WTC11 (cell line): Measurements from ENCODE around the gene KAZN. TPM values are rescaled to one million over a fixed set of nuclear protein-coding genes. Genes with fewer than 3 reads are reported as not detected.

Experiments used
- ATAC-seq: fragments of 200-7000 bp; cut with Tn5 transposase; 2 replicates; pipeline ENCODE4 v1.10.0; 2021; ENCODE audit warnings: mild to moderate bottlenecking, moderate library complexity
- CTCF ChIA-PET: fragments of 300-600 bp; sonication (Branson Sonifier 250); formaldehyde crosslinking; loops from one replicate; lab custom pipeline; 2021; ENCODE audit warnings: antibody characterized with exemption; lab: Charles Lee
- POLR2A ChIA-PET: fragments of 350-600 bp; sonication (Branson Sonifier 250); formaldehyde crosslinking; loops from one replicate; lab custom pipeline; 2021; ENCODE audit warnings: antibody characterized with exemption; lab: Charles Lee
- DNase-seq: peaks from one replicate; pipeline ENCODE4 v3.0.0; 2021; ENCODE audit warnings: low spot score
- H3K27ac Mint-ChIP-seq: 2 replicates; pipeline ENCODE4 v1.8.0; 2021; ENCODE audit warnings: mixed read lengths
- H3K27me3 Mint-ChIP-seq: 2 replicates; pipeline ENCODE4 v1.8.0; 2021; ENCODE audit warnings: low read depth, mild to moderate bottlenecking, moderate library complexity, mixed read lengths
- H3K36me3 Mint-ChIP-seq: 2 replicates; pipeline ENCODE4 v1.8.0; 2021; ENCODE audit warnings: mixed read lengths
- H3K4me1 Mint-ChIP-seq: 2 replicates; pipeline ENCODE4 v1.8.0; 2022; ENCODE audit warnings: mixed read lengths
- H3K4me3 Mint-ChIP-seq: 2 replicates; pipeline ENCODE4 v1.8.0; 2021; ENCODE audit warnings: mild to moderate bottlenecking, moderate library complexity, mixed read lengths
- H3K9me3 Mint-ChIP-seq: 2 replicates; pipeline ENCODE4 v1.8.0; 2021; ENCODE audit warnings: mixed read lengths
- EMX1 ChIP-seq: fragments of 250-450 bp; sonication (Bioruptor Pico); IDR thresholded peaks from 2 replicates; pipeline ENCODE4 v1.8.0; 2021; ENCODE audit warnings: mild to moderate bottlenecking
- GABPB1 ChIP-seq: sonication (generic); formaldehyde crosslinking; IDR thresholded peaks from 2 replicates; pipeline ENCODE4 v1.8.1; 2023; ENCODE audit warnings: mild to moderate bottlenecking, missing genetic modification reagents
- MYBL2 ChIP-seq: sonication (generic); formaldehyde crosslinking; IDR thresholded peaks from 2 replicates; pipeline ENCODE4 v1.8.1; 2023; ENCODE audit warnings: mild to moderate bottlenecking, moderate library complexity, missing genetic modification reagents
- SOX15 ChIP-seq: fragments of 250-450 bp; sonication (Bioruptor Pico); IDR thresholded peaks from 2 replicates; pipeline ENCODE4 v1.9.0; 2021; ENCODE audit warnings: mild to moderate bottlenecking
- ZNF121 ChIP-seq: sonication (generic); formaldehyde crosslinking; IDR thresholded peaks from 2 replicates; pipeline ENCODE4 v1.8.0; 2023; ENCODE audit warnings: missing genetic modification reagents
- total RNA-seq: library from RNA; stranded (reverse); gene quantifications from 3 replicates; pipeline ENCODE4 v1.2.3, GENCODE V29; 2021
- TF ChIP-seq, protein P1 (sequence below): fragments of 200-600 bp; IDR thresholded peaks from 2 replicates; pipeline ENCODE4 v1.8.0; 2022; ENCODE audit warnings: antibody characterized with exemption
- TF ChIP-seq, protein P2 (sequence below): sonication (generic); formaldehyde crosslinking; IDR thresholded peaks from 2 replicates; pipeline ENCODE4 v1.8.0; 2023; ENCODE audit warnings: missing genetic modification reagents, mild to moderate bottlenecking, borderline replicate concordance
- TF ChIP-seq, protein P3 (sequence below): sonication (generic); formaldehyde crosslinking; IDR thresholded peaks from 2 replicates; pipeline ENCODE4 v1.8.0; 2023; ENCODE audit warnings: missing genetic modification reagents
- TF ChIP-seq, protein P4 (sequence below): sonication (generic); formaldehyde crosslinking; IDR thresholded peaks from 2 replicates; pipeline ENCODE4 v1.8.1; 2023; ENCODE audit warnings: mild to moderate bottlenecking, moderate library complexity, missing genetic modification reagents
- TF ChIP-seq, protein P5 (sequence below): fragments of 250-450 bp; sonication (Bioruptor Pico); IDR thresholded peaks from 2 replicates; pipeline ENCODE4 v1.9.0; 2021; ENCODE audit warnings: mild to moderate bottlenecking

KAZN gene
- total RNA-seq, 1 experiment from 2014 or later = 19.9 TPM

DNA sequence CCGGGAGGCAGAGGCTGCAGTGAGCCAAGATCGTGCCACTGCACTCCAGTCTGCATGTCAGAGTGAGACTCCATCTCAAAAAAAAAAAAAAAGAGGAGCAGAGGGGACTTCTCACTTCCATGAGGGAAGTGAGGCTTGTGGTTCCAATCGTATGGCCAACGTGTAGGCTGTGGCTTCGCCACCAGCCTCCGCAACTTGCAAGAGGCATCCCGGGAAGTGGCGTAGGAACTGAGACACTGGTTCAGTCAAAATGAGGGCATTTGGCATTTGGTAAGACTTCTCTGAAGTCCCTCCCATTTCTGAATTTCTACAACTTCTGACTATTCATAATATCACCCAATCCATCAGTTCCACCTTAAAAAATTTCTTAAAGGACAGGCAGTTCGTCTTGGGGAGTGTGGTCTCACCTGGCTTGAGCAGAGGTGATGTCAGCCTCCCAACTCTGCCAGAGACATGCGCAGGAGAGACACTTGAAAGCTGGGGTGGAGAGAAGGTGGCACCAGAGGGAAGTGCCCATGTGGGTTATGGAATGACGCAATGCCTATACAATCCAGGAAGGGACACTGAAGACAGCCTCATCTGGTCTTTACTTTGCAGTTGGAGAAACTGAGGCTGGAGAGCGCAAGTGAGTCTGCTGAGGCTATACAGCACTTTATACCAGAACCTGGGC, 17.2 kb downstream of the KAZN start (continued):
- TF ChIP-seq, protein P1, sequence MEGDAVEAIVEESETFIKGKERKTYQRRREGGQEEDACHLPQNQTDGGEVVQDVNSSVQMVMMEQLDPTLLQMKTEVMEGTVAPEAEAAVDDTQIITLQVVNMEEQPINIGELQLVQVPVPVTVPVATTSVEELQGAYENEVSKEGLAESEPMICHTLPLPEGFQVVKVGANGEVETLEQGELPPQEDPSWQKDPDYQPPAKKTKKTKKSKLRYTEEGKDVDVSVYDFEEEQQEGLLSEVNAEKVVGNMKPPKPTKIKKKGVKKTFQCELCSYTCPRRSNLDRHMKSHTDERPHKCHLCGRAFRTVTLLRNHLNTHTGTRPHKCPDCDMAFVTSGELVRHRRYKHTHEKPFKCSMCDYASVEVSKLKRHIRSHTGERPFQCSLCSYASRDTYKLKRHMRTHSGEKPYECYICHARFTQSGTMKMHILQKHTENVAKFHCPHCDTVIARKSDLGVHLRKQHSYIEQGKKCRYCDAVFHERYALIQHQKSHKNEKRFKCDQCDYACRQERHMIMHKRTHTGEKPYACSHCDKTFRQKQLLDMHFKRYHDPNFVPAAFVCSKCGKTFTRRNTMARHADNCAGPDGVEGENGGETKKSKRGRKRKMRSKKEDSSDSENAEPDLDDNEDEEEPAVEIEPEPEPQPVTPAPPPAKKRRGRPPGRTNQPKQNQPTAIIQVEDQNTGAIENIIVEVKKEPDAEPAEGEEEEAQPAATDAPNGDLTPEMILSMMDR = no peak
- TF ChIP-seq, protein P2, sequence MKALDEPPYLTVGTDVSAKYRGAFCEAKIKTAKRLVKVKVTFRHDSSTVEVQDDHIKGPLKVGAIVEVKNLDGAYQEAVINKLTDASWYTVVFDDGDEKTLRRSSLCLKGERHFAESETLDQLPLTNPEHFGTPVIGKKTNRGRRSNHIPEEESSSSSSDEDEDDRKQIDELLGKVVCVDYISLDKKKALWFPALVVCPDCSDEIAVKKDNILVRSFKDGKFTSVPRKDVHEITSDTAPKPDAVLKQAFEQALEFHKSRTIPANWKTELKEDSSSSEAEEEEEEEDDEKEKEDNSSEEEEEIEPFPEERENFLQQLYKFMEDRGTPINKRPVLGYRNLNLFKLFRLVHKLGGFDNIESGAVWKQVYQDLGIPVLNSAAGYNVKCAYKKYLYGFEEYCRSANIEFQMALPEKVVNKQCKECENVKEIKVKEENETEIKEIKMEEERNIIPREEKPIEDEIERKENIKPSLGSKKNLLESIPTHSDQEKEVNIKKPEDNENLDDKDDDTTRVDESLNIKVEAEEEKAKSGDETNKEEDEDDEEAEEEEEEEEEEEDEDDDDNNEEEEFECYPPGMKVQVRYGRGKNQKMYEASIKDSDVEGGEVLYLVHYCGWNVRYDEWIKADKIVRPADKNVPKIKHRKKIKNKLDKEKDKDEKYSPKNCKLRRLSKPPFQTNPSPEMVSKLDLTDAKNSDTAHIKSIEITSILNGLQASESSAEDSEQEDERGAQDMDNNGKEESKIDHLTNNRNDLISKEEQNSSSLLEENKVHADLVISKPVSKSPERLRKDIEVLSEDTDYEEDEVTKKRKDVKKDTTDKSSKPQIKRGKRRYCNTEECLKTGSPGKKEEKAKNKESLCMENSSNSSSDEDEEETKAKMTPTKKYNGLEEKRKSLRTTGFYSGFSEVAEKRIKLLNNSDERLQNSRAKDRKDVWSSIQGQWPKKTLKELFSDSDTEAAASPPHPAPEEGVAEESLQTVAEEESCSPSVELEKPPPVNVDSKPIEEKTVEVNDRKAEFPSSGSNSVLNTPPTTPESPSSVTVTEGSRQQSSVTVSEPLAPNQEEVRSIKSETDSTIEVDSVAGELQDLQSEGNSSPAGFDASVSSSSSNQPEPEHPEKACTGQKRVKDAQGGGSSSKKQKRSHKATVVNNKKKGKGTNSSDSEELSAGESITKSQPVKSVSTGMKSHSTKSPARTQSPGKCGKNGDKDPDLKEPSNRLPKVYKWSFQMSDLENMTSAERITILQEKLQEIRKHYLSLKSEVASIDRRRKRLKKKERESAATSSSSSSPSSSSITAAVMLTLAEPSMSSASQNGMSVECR (CRISPR knock-in tag) = no peak
- TF ChIP-seq, protein P3, sequence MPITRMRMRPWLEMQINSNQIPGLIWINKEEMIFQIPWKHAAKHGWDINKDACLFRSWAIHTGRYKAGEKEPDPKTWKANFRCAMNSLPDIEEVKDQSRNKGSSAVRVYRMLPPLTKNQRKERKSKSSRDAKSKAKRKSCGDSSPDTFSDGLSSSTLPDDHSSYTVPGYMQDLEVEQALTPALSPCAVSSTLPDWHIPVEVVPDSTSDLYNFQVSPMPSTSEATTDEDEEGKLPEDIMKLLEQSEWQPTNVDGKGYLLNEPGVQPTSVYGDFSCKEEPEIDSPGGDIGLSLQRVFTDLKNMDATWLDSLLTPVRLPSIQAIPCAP (CRISPR knock-in tag) = no peak
- TF ChIP-seq GABPB1 (CRISPR knock-in tag) (no peak), MYBL2 (CRISPR knock-in tag) (no peak)

DNA sequence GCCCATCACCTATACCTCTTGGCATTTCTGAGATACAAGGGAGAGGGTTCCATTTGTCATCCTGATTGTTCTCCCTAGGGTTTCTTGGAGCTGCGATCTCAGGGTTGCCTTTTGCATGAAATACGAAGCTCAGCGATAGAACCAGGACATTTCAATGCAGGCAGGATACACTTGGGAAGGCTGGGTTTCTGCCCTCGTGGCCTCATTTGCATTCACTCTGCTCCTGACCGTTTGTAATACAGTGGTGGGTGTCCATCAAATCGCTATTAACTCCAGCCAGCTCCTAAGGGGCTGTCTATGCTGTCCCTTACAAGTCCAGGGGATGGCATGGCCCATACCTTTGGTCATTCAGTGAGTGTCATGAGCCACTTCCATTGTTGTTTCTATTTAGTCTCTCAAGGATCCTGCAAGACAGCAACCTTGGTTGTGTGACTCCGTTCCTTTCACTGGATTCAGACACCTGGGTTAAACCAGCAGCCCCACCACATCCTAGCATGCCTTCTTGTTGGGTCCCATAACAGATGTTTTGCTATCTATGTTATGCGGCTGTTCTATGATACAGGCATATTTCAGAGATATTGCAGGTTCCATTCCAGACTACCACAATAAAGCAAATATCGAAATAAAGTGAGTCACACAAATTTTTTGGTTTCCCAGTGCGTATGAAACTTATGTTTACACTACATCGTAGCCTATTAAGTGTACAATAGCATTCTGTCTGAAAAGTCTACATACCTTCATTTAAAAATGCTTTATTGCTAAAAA, 18.3 kb downstream of the KAZN start:
- ATAC-seq = no peak
- ChIA-PET CTCF (interaction anchor here (1.4 kb wide), 1 partner anchor 411 kb away, joined by 3 read pairs; no protein-coding TSS in a partner anchor), POLR2A (no interaction called here)
- Mint-ChIP-seq H3K9me3 (peaks cover 7% of the 10 kb centered on the region; the same call in 1 of the 2 replicates), H3K27ac (no peak overlapping the region), H3K4me1 (peaks cover 16% of the 10 kb centered on the region), H3K36me3 (peaks cover 2% of the 10 kb centered on the region; the same call in 1 of the 2 replicates), H3K4me3 (no peak overlapping the region), H3K27me3 (no peaks in the 10 kb centered on the region)
- TF ChIP-seq, protein P4, sequence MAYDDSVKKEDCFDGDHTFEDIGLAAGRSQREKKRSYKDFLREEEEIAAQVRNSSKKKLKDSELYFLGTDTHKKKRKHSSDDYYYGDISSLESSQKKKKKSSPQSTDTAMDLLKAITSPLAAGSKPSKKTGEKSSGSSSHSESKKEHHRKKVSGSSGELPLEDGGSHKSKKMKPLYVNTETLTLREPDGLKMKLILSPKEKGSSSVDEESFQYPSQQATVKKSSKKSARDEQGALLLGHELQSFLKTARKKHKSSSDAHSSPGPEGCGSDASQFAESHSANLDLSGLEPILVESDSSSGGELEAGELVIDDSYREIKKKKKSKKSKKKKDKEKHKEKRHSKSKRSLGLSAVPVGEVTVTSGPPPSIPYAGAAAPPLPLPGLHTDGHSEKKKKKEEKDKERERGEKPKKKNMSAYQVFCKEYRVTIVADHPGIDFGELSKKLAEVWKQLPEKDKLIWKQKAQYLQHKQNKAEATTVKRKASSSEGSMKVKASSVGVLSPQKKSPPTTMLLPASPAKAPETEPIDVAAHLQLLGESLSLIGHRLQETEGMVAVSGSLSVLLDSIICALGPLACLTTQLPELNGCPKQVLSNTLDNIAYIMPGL (CRISPR knock-in tag) = no peak
- TF ChIP-seq SOX15 = no peak
- TF ChIP-seq ZNF121 (CRISPR knock-in tag) = no peak
- TF ChIP-seq, protein P5, sequence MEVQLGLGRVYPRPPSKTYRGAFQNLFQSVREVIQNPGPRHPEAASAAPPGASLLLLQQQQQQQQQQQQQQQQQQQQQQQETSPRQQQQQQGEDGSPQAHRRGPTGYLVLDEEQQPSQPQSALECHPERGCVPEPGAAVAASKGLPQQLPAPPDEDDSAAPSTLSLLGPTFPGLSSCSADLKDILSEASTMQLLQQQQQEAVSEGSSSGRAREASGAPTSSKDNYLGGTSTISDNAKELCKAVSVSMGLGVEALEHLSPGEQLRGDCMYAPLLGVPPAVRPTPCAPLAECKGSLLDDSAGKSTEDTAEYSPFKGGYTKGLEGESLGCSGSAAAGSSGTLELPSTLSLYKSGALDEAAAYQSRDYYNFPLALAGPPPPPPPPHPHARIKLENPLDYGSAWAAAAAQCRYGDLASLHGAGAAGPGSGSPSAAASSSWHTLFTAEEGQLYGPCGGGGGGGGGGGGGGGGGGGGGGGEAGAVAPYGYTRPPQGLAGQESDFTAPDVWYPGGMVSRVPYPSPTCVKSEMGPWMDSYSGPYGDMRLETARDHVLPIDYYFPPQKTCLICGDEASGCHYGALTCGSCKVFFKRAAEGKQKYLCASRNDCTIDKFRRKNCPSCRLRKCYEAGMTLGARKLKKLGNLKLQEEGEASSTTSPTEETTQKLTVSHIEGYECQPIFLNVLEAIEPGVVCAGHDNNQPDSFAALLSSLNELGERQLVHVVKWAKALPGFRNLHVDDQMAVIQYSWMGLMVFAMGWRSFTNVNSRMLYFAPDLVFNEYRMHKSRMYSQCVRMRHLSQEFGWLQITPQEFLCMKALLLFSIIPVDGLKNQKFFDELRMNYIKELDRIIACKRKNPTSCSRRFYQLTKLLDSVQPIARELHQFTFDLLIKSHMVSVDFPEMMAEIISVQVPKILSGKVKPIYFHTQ = no peak
- TF ChIP-seq EMX1 (CRISPR knock-in tag) = no peak
- no peak for DNase-seq
